HEK293 (cell line): ENCODE data around the gene CNP.

ENCODE experiments used
- AEBP2 ChIP-seq: fragments of 450-650 bp; formaldehyde crosslinking; IDR thresholded peaks from 2 replicates; pipeline ENCODE4 v1.5.1; 2016; ENCODE audit warnings: missing biosample characterization, missing genetic modification characterization, borderline replicate concordance
- ATF2 ChIP-seq: fragments of 450-650 bp; formaldehyde crosslinking; IDR thresholded peaks from 2 replicates; pipeline ENCODE4 v1.5.1; 2016; ENCODE audit warnings: missing biosample characterization, missing genetic modification characterization, low read depth
- HOXC10 ChIP-seq: sonication (generic); formaldehyde crosslinking; IDR thresholded peaks from 2 replicates; pipeline ENCODE4 v1.8.1; 2023; ENCODE audit warnings: mild to moderate bottlenecking, missing genetic modification reagents
- PRDM6 ChIP-seq: fragments of 450-650 bp; formaldehyde crosslinking; IDR thresholded peaks from 2 replicates; pipeline ENCODE4 v1.5.1; 2017; ENCODE audit warnings: missing biosample characterization, missing genetic modification characterization
- RBAK ChIP-seq: fragments of 450-650 bp; formaldehyde crosslinking; IDR thresholded peaks from 2 replicates; pipeline ENCODE4 v1.5.1; 2016; ENCODE audit warnings: missing biosample characterization, missing genetic modification characterization
- SCRT1 ChIP-seq: fragments of 450-650 bp; formaldehyde crosslinking; IDR thresholded peaks from 2 replicates; pipeline ENCODE4 v1.5.1; 2016; ENCODE audit warnings: missing biosample characterization, missing genetic modification characterization, borderline replicate concordance
- SCRT2 ChIP-seq: fragments of 450-650 bp; formaldehyde crosslinking; IDR thresholded peaks from 2 replicates; pipeline ENCODE4 v1.5.1; 2016; ENCODE audit warnings: missing biosample characterization, missing genetic modification characterization
- YY1 ChIP-seq: fragments of 450-650 bp; formaldehyde crosslinking; IDR thresholded peaks from 2 replicates; pipeline ENCODE4 v1.5.1; 2018; ENCODE audit warnings: missing biosample characterization, missing genetic modification characterization
- ZBTB11 ChIP-seq: fragments of 450-650 bp; formaldehyde crosslinking; conservative IDR thresholded peaks from 2 replicates; pipeline ENCODE4 v1.5.1; 2016; ENCODE audit warnings: low read depth, missing biosample characterization, missing genetic modification characterization
- ZBTB6 ChIP-seq: fragments of 450-650 bp; formaldehyde crosslinking; IDR thresholded peaks from 2 replicates; pipeline ENCODE4 v1.5.1; 2017; ENCODE audit warnings: missing biosample characterization, missing genetic modification characterization
- ZFHX2 ChIP-seq: fragments of 450-650 bp; formaldehyde crosslinking; conservative IDR thresholded peaks from 2 replicates; pipeline ENCODE4 v1.5.1; 2016; ENCODE audit warnings: missing biosample characterization, missing genetic modification characterization
- ZNF112 ChIP-seq: fragments of 450-650 bp; formaldehyde crosslinking; IDR thresholded peaks from 2 replicates; pipeline ENCODE4 v1.5.0; 2017; ENCODE audit warnings: missing biosample characterization, missing genetic modification characterization
- ZNF2 ChIP-seq: fragments of 450-650 bp; formaldehyde crosslinking; IDR thresholded peaks from 2 replicates; pipeline ENCODE4 v1.5.1; 2016; ENCODE audit warnings: missing biosample characterization, missing genetic modification characterization
- ZNF350 ChIP-seq: fragments of 450-650 bp; formaldehyde crosslinking; IDR thresholded peaks from 2 replicates; pipeline ENCODE4 v1.5.0; 2017; ENCODE audit warnings: missing biosample characterization, mild to moderate bottlenecking, missing genetic modification characterization
- ZNF645 ChIP-seq: fragments of 450-650 bp; formaldehyde crosslinking; IDR thresholded peaks from 2 replicates; pipeline ENCODE4; 2016; ENCODE audit warnings: missing biosample characterization, missing genetic modification characterization
- ZNF707 ChIP-seq: fragments of 450-650 bp; formaldehyde crosslinking; IDR thresholded peaks from 2 replicates; pipeline ENCODE4 v1.5.1; 2016; ENCODE audit warnings: missing biosample characterization, missing genetic modification characterization
- TF ChIP-seq, protein P1 (sequence below): IDR thresholded peaks from 2 replicates; pipeline ENCODE4 v1.6.1; 2011; ENCODE audit warnings: mild to moderate bottlenecking, low read depth, low read length, borderline replicate concordance
- TF ChIP-seq, protein P2 (sequence below): fragments of 450-650 bp; formaldehyde crosslinking; IDR thresholded peaks from 2 replicates; pipeline ENCODE4 v1.5.1; 2017; ENCODE audit warnings: missing biosample characterization, missing genetic modification characterization
- TF ChIP-seq, protein P3 (sequence below): fragments of 450-650 bp; formaldehyde crosslinking; IDR thresholded peaks from 2 replicates; pipeline ENCODE4 v1.5.1; 2016; ENCODE audit warnings: missing biosample characterization, missing genetic modification characterization

Gene CNP

GRCh38 chr17:41965694-41966462 is 717 bp upstream of the CNP start (continued):
- TF ChIP-seq, protein P1, sequence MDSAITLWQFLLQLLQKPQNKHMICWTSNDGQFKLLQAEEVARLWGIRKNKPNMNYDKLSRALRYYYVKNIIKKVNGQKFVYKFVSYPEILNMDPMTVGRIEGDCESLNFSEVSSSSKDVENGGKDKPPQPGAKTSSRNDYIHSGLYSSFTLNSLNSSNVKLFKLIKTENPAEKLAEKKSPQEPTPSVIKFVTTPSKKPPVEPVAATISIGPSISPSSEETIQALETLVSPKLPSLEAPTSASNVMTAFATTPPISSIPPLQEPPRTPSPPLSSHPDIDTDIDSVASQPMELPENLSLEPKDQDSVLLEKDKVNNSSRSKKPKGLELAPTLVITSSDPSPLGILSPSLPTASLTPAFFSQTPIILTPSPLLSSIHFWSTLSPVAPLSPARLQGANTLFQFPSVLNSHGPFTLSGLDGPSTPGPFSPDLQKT, result no peak
- no peak for TF ChIP-seq AEBP2 (tag by site-specific recombination)
- TF ChIP-seq ZNF350 (tag by site-specific recombination), result no peak
- peak; percentile 56; the same call in 1 of the 2 replicates for TF ChIP-seq SCRT2 (tag by site-specific recombination)
- TF ChIP-seq SCRT1 (tag by site-specific recombination), result peak; percentile 75; the same call in 1 of the 2 replicates
- TF ChIP-seq, protein P2, sequence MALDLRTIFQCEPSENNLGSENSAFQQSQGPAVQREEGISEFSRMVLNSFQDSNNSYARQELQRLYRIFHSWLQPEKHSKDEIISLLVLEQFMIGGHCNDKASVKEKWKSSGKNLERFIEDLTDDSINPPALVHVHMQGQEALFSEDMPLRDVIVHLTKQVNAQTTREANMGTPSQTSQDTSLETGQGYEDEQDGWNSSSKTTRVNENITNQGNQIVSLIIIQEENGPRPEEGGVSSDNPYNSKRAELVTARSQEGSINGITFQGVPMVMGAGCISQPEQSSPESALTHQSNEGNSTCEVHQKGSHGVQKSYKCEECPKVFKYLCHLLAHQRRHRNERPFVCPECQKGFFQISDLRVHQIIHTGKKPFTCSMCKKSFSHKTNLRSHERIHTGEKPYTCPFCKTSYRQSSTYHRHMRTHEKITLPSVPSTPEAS, result no peak
- TF ChIP-seq YY1 (tag by site-specific recombination), result no peak
- no peak for TF ChIP-seq ZNF707 (tag by site-specific recombination)
- no peak for TF ChIP-seq ZBTB6 (tag by site-specific recombination)
- 0 out of 2 replicates have a peak, but pooled peaks have one; percentile 26 for TF ChIP-seq ZNF2 (tag by site-specific recombination)
- TF ChIP-seq ZNF112 (tag by site-specific recombination), result no peak
- TF ChIP-seq ZNF645 (tag by site-specific recombination), result no peak
- peak; percentile 47 for TF ChIP-seq ZFHX2 (tag by site-specific recombination)
- TF ChIP-seq, protein P3, sequence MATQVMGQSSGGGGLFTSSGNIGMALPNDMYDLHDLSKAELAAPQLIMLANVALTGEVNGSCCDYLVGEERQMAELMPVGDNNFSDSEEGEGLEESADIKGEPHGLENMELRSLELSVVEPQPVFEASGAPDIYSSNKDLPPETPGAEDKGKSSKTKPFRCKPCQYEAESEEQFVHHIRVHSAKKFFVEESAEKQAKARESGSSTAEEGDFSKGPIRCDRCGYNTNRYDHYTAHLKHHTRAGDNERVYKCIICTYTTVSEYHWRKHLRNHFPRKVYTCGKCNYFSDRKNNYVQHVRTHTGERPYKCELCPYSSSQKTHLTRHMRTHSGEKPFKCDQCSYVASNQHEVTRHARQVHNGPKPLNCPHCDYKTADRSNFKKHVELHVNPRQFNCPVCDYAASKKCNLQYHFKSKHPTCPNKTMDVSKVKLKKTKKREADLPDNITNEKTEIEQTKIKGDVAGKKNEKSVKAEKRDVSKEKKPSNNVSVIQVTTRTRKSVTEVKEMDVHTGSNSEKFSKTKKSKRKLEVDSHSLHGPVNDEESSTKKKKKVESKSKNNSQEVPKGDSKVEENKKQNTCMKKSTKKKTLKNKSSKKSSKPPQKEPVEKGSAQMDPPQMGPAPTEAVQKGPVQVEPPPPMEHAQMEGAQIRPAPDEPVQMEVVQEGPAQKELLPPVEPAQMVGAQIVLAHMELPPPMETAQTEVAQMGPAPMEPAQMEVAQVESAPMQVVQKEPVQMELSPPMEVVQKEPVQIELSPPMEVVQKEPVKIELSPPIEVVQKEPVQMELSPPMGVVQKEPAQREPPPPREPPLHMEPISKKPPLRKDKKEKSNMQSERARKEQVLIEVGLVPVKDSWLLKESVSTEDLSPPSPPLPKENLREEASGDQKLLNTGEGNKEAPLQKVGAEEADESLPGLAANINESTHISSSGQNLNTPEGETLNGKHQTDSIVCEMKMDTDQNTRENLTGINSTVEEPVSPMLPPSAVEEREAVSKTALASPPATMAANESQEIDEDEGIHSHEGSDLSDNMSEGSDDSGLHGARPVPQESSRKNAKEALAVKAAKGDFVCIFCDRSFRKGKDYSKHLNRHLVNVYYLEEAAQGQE, result 0 out of 2 replicates have a peak, but pooled peaks have one; percentile 6
- TF ChIP-seq PRDM6 (tag by site-specific recombination), result no peak
- TF ChIP-seq ATF2 (tag by site-specific recombination), result no peak
- no peak for TF ChIP-seq RBAK (tag by site-specific recombination)
- TF ChIP-seq ZBTB11 (tag by site-specific recombination), result peak; percentile 40; the same call in 1 of the 2 replicates
- TF ChIP-seq HOXC10 (CRISPR knock-in tag), result no peak
